K562 (cell line): ENCODE measurements around the gene PAQR4. TPM values are rescaled to one million over a fixed set of nuclear protein-coding genes. Genes with fewer than 3 reads are reported as not detected.

Experiments used
- CBX1 ChIP-seq: sonication (generic); IDR thresholded peaks from 2 replicates; pipeline ENCODE4 v1.6.1; 2016; ENCODE audit warnings: antibody characterized with exemption, low read depth, mild to moderate bottlenecking
- CREB1 ChIP-seq, 2 experiments: sonication (generic) in 1 of 2; formaldehyde crosslinking in 1 of 2; IDR thresholded peaks; 2 replicates each; pipeline versions ENCODE4 v1.6.1 to v1.8.0; 2012 to 2022; ENCODE audit warnings: inconsistent platforms in 1 of 2, mild to moderate bottlenecking in 1 of 2, missing genetic modification reagents in 1 of 2, moderate library complexity in 1 of 2
- CXXC5 ChIP-seq: fragments of 250-450 bp; sonication (Bioruptor Pico); IDR thresholded peaks from 2 replicates; pipeline ENCODE4 v1.8.0; 2022; ENCODE audit warnings: inconsistent platforms, mild to moderate bottlenecking, moderate library complexity
- FOXA1 ChIP-seq: fragments of 450-650 bp; IDR thresholded peaks from 2 replicates; pipeline ENCODE4 v1.6.1; 2016; ENCODE audit warnings: mild to moderate bottlenecking, borderline replicate concordance
- GTF2E2 ChIP-seq: fragments of 200-800 bp; sonication (Bioruptor generic); IDR thresholded peaks from 2 replicates; pipeline ENCODE4 v1.6.1; 2016; ENCODE audit warnings: missing genetic modification characterization, missing compliant biosample characterization
- HOMEZ ChIP-seq: fragments of 250-450 bp; sonication (Bioruptor Pico); IDR thresholded peaks from 2 replicates; pipeline ENCODE4 v1.4.0; 2020; ENCODE audit warnings: mild to moderate bottlenecking, moderate library complexity
- MED1 ChIP-seq: sonication (generic); formaldehyde crosslinking; IDR thresholded peaks from 2 replicates; pipeline ENCODE4 v1.8.1; 2023; ENCODE audit warnings: missing genetic modification reagents, borderline replicate concordance
- NCOA1 ChIP-seq: fragments of 450-650 bp; IDR thresholded peaks from 2 replicates; pipeline ENCODE4 v1.6.1; 2016; ENCODE audit warnings: low read depth
- POLR2AphosphoS5 ChIP-seq: IDR thresholded peaks from 2 replicates; pipeline ENCODE4 v1.6.1; 2011; ENCODE audit warnings: mild to moderate bottlenecking, low read depth, low read length, moderate library complexity; ENCODE audit not compliant: control insufficient read depth, insufficient read depth
- RB1 ChIP-seq: fragments of 450-650 bp; IDR thresholded peaks from 2 replicates; pipeline ENCODE4 v1.6.1; 2017; ENCODE audit warnings: low read depth, mild to moderate bottlenecking
- SP1 ChIP-seq: sonication (generic); formaldehyde crosslinking; IDR thresholded peaks from 2 replicates; pipeline ENCODE4 v1.8.1; 2022; ENCODE audit warnings: mild to moderate bottlenecking, missing genetic modification reagents
- SUPT5H ChIP-seq: fragments of 450-650 bp; IDR thresholded peaks from 2 replicates; pipeline ENCODE4 v1.6.1; 2016
- TEAD1 ChIP-seq, 2 experiments: fragments of 450-650 bp in 1 of 2; sonication (generic) in 1 of 2; formaldehyde crosslinking; IDR thresholded peaks; 2 replicates each; pipeline versions ENCODE4 v1.4.0 to v1.8.0; 2020 to 2022; ENCODE audit warnings: mild to moderate bottlenecking in 2 of 2, missing genetic modification reagents in 1 of 2
- VEZF1 ChIP-seq: fragments of 200-800 bp; sonication (Bioruptor generic); IDR thresholded peaks from 2 replicates; pipeline ENCODE4 v1.6.1; 2017; ENCODE audit warnings: missing genetic modification characterization, missing compliant biosample characterization
- ZBTB33 ChIP-seq: sonication (generic); formaldehyde crosslinking; IDR thresholded peaks from 2 replicates; pipeline ENCODE4 v1.8.1; 2023; ENCODE audit warnings: mild to moderate bottlenecking, missing genetic modification reagents
- ZKSCAN1 ChIP-seq: fragments of 150-350 bp; IDR thresholded peaks from 2 replicates; pipeline ENCODE4 v1.6.1; 2016; ENCODE audit warnings: low read depth, low read length
- ZNF134 ChIP-seq: fragments of 250-450 bp; sonication (Bioruptor Pico); conservative IDR thresholded peaks from 2 replicates; pipeline ENCODE4 v1.4.0; 2020
- ZNF282 ChIP-seq: sonication (generic); formaldehyde crosslinking; IDR thresholded peaks from 2 replicates; pipeline ENCODE4 v1.8.1; 2023; ENCODE audit warnings: missing genetic modification reagents
- polyA plus RNA-seq, 8 experiments: library from polyadenylated mRNA; depleted of rRNA in 4 of 8; stranded (reverse) in 5 of 8; unstranded in 3 of 8; fragments of >200 nt; fragmentation: Nextera tagmentation in 2 of 8; fragmentation: Illumina TruSeq in 1 of 8; extraction: Ambion mirVana in 2 of 8; extraction: Trizol in 1 of 8; gene quantifications; 2 replicates each; pipeline versions ENCODE4 v1.2.1 to v1.2.3, GENCODE V29; 2011 to 2014; ENCODE audit warnings: inconsistent platforms in 1 of 8, missing spikeins in 1 of 8
- total RNA-seq, 7 experiments: library from RNA; depleted of rRNA in 6 of 7; stranded (reverse); fragments of >200 nt in 6 of 7; fragmentation: Illumina TruSeq in 2 of 7; extraction: Trizol in 2 of 7; gene quantifications; 2 replicates each; pipeline versions ENCODE4 v1.2.1 to v1.2.3, GENCODE V29; 2011 to 2021; ENCODE audit warnings: low replicate concordance in 1 of 7

PAQR4 gene
- total and polyA plus RNA-seq, 9 of the 15 experiments (the other 6 are each of a cell fraction or from before 2014, with no cell fraction given): 0.62 to 40.4 (median 19.5) TPM

GRCh38 chr16:2980227-2981176 is 11.4 kb downstream of the PAQR4 start, which contains the start of gene PKMYT1 (continued):
- TF ChIP-seq ZBTB33: peak; percentile 12; the same call in 1 of the 2 replicates
- TF ChIP-seq CREB1 (IDR thresholded peaks at IDR 0.05): no peak; the same call in 1 of the 2 replicates
- TF ChIP-seq CREB1 (CRISPR knock-in tag; IDR thresholded peaks at IDR 0.05): peak; percentile 34; the same call in 1 of the 2 replicates
- TF ChIP-seq TEAD1 (CRISPR knock-in tag; IDR thresholded peaks at IDR 0.05): 0 out of 4 replicates have a peak, but pooled peaks of 1 of the 2 experiments have one; percentile 50
- peak; percentile 85; the same call in 1 of the 2 replicates for TF ChIP-seq GTF2E2
- TF ChIP-seq RB1: peak; percentile 77
- no peak for TF ChIP-seq ZNF134
- 0 out of 2 replicates have a peak, but pooled peaks have one; percentile 27 for TF ChIP-seq NCOA1
- no peak for TF ChIP-seq FOXA1
- TF ChIP-seq VEZF1 (CRISPR knock-in tag): peak; percentile 62
- TF ChIP-seq ZKSCAN1: 0 out of 2 replicates have a peak, but pooled peaks have one; percentile 4
- TF ChIP-seq MED1: no peak
- no peak for TF ChIP-seq HOMEZ (CRISPR knock-in tag)
- peak; percentile 43 for TF ChIP-seq SP1 (CRISPR knock-in tag)
- TF ChIP-seq ZNF282 (CRISPR knock-in tag): 0 out of 2 replicates have a peak, but pooled peaks have one; percentile 36
- peak; percentile 74 for TF ChIP-seq POLR2AphosphoS5
- peak; percentile 70 for TF ChIP-seq CXXC5
- peak; percentile 19; the same call in 1 of the 2 replicates for TF ChIP-seq CBX1
- peak; percentile 87 for TF ChIP-seq SUPT5H
